Lower leg skin (tissue), 4 donors: ENCODE data around the gene UEVLD. TPM values are rescaled to one million over a fixed set of nuclear protein-coding genes. Genes with fewer than 3 reads are reported as not detected.

Experiments
- DNase-seq, 2 donors: peaks; one replicate each; pipeline ENCODE4 v3.0.0-alpha.2; 2019; ENCODE audit warnings: low spot score in 2 of 2
- H3K4me3 ChIP-seq: fragments of 200-600 bp; sonication (generic); 2 replicates; pipeline ENCODE4 v1.5.1; 2017; ENCODE audit warnings: mild to moderate bottlenecking, low read depth; ENCODE audit not compliant: poor library complexity, severe bottlenecking
- CTCF ChIP-seq, 3 donors: fragments of 450-650 bp; IDR thresholded peaks; one replicate each; pipeline ENCODE4 v1.5.1; 2016; ENCODE audit warnings: antibody characterized with exemption in 3 of 3, mild to moderate bottlenecking in 3 of 3, moderate library complexity in 2 of 3
- POLR2A ChIP-seq, 2 donors: fragments of 450-650 bp; IDR thresholded peaks; one replicate each; pipeline ENCODE4 v1.6.1; 2016 to 2017; ENCODE audit warnings: antibody characterized with exemption in 2 of 2, mild to moderate bottlenecking in 1 of 2, moderate library complexity in 1 of 2
- WGBS, 2 donors: methylation state at CpG; one replicate each; pipeline ENCODE4 v1.1.5; 2018; 5-methylcytosine and 5-hydroxymethylcytosine counted together
- intact Hi-C: fragments of 100-400 bp; cut with DNase I; formaldehyde crosslinking; loops from one replicate; pipeline ENCODE4 v1.15.0; 2023; ENCODE audit warnings: low total_unique reads
- total RNA-seq, 4 donors: library from RNA; depleted of rRNA; stranded (reverse); fragments of >200 nt; gene quantifications; one replicate each; pipeline ENCODE4 v1.1.0, GENCODE V29; 2016

The UEVLD gene
- total RNA-seq, 4 donors from 2014 or later = 21.4 to 50.2 (median 31.3) TPM

- intact Hi-C loops = loop anchor here (10.0 kb wide), 1 partner anchor 194 kb away; no protein-coding TSS in a partner anchor
- 68 to 72% methylated on average over 1 of the region's 1 CpG for WGBS, 2 donors
- no peak for DNase-seq
- TF ChIP-seq POLR2A (IDR thresholded peaks at IDR 0.05) (no peak), CTCF (IDR thresholded peaks at IDR 0.05) (no peak)
- no peak overlapping the region for H3K4me3 ChIP-seq
Observed at GRCh38 chr11:18540207-18541009, 48.1 kb downstream of the UEVLD start.

GRCh38 chr11:18536209-18536608, 52.3 kb downstream of the UEVLD start:
- WGBS, 2 donors = 49 to 61% methylated on average over 1 of the region's 1 CpG
- H3K4me3 ChIP-seq = no peak overlapping the region
- TF ChIP-seq CTCF (IDR thresholded peaks at IDR 0.05) (no peak), POLR2A (IDR thresholded peaks at IDR 0.05) (no peak)
- DNase-seq = no peak
- intact Hi-C loops = no loop called here

GRCh38 chr11:18534245-18534644, 54.3 kb downstream of the UEVLD start:
- TF ChIP-seq POLR2A (IDR thresholded peaks at IDR 0.05) (no peak), CTCF (IDR thresholded peaks at IDR 0.05) (no peak)
- H3K4me3 ChIP-seq = no peak overlapping the region
- WGBS, 2 donors = 88 to 96% methylated on average over 1 of the region's 1 CpG
- DNase-seq = no peak
- intact Hi-C loops = no loop called here

GRCh38 chr11:18533365-18533764, 55.2 kb downstream of the UEVLD start:
- no peak for TF ChIP-seq CTCF (IDR thresholded peaks at IDR 0.05)
- no peak for TF ChIP-seq POLR2A (IDR thresholded peaks at IDR 0.05)
- 92 to 94% methylated on average over 3 of the region's 3 CpGs for WGBS, 2 donors
- intact Hi-C loops = no loop called here

GRCh38 chr11:18527512-18527911, 61.0 kb downstream of the UEVLD start:
- peak overlapping the region; percentile 86 for H3K4me3 ChIP-seq
- DNase-seq = no peak
- intact Hi-C loops = loop anchor here (10.0 kb wide), 1 partner anchor 47 kb away; no protein-coding TSS in a partner anchor
- TF ChIP-seq CTCF (IDR thresholded peaks at IDR 0.05) (no peak), POLR2A (IDR thresholded peaks at IDR 0.05) (no peak)
- WGBS, 2 donors = 26 to 27% methylated on average over 5 of the region's 5 CpGs

More at GRCh38 chr11:18533365-18533764, 55.2 kb downstream of the UEVLD start:
- DNase-seq = no peak
- no peak overlapping the region for H3K4me3 ChIP-seq
